ENCODE results near the gene PDIA5.
"Not testable (repeated sequence)": the region's sequence is repeated elsewhere in the genome, so short reads cannot be mapped to it uniquely, and the experiment has no call there.

PDIA5 gene

DNA sequence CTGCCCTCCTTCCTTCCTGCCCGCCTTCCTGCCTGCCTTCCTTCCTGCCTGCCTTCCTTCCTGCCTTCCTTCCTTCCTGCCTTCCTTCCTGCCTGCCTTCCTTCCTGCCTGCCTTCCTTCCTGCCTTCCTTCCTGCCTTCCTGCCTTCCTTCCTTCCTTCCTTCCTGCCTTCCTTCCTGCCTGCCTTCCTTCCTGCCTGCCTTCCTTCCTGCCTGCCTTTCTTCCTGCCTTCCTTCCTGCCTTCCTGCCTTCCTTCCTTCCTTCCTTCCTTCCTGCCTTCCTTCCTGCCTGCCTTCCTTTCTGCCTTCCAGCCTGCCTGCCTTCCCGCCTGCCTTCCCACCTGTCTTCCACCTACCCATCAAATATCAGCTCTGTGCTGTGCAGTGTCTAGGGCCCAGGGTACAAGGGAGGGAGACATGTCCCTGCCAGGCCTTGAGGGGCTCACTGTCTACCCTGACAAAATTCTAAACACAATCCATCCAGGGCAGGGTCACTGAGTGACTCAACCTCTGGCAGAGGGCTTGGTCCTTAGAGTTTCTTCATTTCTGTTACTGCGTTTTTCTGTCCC, 85.1 kb downstream of the PDIA5 start:
- DNase-seq, result not testable (repeated sequence)

DNA sequence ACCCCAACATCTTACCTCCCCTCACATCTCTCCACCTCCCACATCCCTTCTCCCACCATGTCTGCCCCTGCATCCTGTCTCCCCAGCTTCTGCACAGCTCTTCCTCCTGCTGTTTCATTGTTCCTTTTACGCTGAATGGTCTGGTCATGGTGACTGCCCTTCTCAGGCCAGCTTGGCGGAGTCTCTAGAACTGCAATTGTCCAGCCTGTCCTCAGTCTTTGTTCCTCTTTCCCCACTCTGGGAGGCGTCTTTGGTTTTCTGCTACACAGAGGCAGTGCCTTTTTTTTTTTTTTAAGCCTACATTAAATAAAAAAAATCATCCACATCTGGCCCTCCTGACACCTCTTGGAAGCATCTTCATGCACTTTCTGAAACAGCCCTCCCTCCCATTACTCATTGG, 85.9 kb downstream of the PDIA5 start:
- DNase-seq, result no peak

DNA sequence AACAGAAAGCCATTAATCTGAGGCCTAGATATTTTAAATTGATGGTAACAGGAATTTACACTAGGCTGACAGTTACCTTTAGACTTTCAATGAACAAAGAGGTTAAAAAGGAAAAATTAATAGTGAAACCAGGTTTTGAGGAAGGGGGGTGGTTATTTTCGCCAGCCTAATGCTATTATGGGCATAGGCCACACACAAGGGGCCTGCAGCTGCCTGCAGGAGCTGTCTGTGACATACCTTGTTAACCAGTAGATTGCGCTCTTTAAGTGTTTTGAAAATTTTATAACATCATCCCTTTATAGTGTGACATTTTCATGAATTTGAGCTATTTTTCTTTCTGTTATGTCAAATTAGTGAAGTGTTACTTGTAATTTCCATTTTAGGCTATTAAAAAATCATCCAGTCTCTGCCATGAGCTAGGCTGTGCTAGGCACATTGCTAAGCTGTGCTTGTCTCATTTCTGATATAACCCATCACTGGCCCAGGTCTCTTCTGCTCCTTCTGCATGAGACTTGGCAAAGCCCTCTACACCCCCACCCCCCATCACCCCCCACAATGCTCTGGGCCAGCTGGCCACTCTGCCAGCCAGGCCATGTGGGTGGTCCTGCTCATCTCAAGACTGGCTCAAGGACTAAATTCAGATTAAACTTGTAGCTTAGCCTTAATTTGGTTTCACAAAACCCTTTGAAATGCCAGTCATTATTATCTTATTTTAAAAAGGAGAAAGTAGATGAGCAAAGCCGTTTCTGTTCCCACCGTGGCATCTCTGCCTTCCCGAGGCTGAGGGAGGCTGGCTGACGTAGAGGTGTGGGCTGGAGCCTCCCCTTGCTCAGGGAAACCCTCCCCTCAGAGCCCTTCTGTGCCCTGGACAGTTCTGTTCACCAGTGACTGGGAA, 86.5 kb downstream of the PDIA5 start:
- DNase-seq, result no peak

DNA sequence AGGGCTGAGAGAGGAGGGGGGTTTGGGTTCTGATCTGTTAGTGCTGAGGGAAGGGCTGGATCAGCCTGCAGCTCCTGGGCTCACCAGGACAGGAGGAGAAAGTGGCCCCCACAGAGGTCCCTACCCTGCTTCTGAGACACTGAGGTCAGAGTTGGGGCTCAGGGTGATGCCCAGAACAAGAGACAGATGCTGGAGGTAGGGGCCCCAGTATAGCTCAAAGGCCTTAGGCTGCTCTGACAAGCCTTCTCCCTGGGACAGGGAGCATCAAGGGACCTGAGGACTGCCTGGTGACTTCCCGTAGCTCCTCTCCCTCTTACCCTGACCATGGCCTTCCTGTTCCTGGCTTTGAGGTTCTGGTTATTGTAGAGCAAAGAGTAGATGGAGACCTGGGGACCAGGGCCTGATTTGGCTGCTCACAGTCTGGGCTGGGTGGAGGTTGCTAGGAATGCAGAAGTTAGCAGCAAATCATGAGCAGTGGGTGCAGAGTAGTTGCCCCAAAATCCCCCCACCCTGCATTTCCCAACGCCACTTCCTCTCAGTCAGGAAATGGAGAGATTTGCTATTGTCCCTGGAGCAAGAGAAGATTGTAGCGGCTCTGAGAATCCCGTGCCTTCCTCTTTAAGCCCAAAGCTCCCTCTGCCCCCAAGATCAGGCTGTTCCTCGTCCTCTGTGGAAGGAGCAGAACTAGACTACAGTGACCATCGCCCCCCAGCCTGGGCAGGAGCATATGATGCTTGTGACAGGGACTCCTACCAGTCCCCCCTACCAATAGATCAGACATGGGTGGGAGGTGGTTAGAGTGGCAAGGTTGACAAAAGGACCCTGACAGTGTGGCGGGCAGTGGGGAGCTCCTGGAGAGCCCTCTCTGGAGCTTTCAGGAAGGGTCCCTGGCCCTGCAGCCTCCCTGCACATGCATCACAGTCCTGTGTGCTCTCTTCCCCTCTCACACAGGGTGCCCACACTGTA, 87.5 kb downstream of the PDIA5 start:
- no peak for DNase-seq

DNA sequence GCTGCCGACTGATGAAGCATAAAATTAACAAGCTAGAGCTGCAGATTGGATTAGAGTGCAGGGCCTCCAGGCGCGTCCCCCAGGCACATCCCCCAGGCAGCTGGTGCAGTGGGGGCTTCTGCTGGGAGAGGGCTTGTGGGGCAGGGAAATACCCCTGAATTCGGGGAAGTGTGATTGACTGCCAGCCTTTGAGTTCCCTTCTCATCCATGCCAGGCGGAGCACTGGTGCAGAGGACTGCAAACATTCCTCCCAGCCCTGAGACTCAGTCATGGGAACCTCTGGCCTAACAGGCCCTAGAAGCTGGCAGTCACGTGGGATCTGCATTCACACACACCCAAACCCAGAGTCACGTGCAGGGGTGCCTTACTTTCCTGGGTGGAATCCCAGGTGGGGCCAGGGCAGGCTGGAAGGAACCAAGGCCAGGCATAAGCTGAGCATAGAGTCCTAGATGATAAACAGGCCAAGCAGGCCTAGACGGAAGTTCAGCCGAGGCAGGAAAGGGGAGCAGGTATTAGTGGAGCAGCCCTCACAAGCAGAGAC, 88.7 kb downstream of the PDIA5 start:
- no peak for DNase-seq

DNA sequence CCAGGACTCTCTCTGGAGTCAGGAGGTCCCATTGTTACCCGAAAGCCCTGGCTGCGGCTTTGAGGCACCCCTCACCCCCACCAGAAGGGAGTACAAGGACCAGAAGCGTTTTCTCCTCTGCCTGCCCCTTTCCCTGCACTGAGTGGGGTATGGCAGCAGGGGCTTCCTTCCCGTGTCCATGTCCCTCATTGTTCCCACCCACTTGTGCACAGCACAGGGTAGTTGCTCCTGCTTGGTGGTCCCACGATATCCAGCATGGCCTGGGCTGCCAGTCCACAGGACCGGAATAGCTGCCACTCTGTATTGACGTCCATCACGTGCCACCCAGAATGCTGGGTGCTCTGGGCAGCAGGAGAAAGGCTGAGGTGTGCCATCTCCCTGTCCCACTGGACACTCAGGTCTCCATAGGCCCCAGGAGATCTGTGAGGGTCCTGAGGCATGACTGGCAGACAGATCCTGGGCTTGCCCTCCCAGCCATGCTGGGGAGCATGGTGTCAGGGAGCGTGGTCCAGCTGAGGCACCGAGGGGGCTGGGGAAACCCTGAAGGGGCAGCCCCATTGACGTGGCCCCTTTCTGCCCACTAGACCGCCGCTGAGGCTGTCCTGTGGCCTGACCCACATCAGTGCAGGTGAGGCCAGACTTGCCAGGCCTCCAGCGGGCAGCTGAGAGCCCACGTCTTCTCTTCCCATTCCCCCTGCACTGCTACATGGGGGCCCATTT, 89.6 kb downstream of the PDIA5 start:
- no peak for DNase-seq

DNA sequence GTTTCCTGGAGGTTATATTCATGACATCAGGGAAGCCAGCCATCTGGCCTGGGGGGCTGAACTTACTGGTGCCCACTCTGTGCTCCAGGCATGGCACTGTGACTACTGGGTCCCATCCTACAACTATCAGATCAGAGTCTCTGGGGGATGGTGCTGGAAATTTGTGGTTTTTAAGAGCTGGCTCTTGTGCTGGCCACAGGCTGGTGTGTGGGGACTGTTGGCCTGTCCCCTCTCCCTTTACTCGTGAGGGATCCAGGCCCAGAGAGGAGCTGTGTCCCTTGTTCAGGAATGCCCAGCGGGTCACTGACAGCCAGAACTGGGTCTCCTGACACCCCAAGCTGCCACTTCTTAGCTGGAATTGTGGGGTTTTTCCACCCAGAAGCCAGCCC, 90.4 kb downstream of the PDIA5 start:
- no peak for DNase-seq

DNA sequence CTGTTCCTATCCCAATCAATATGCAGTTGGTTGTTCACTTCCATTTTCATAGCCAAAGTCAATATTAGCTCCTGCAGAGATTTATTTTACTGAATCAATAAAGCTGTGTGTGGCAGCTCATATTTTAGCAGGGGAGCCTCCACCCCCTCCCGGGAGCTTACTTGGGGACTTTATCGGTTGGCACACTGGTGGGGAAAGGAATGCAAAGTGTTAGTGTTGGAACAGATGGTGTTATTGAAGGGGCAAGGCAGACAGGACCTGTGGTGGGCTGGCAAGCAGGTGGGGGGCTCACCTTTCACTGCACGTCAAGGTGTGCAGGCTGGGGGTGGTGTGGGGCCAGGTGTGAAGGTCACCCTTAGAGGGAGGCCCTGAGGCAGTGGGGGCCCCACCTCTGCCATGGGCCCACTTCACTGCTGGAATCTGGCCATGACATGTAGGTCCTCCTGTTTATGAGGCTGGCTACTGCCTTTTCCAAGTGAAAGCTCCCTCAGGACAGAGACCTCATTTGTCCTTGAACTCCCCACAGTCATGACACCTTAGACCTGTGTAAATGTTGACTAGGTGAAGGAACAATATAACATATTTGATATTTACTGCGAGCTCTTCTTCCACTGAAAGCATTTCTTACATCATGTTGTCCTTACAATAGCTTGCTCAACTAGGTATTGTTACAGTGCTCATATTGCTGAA, 90.9 kb downstream of the PDIA5 start:
- DNase-seq, result no peak

DNA sequence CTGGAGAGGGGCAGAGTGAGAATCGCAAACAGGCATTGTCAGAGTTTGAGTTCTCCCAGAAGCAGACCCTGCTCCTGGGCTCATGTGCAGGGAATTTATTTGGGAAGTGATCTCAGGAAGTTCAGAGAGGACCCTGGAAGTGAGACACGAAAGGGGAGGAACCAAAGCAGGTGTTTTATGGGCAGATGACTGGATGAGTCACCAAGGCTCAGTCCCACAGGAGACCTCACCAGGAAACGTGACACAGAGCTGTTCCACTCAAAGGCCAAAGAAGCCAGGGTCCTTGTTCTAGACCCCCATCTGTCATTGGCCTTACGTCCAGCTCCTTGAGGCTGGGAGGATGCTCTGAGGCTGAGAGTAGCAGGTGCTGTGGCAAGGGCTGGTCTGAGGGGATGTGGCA, 91.5 kb downstream of the PDIA5 start:
- DNase-seq, result no peak

DNA sequence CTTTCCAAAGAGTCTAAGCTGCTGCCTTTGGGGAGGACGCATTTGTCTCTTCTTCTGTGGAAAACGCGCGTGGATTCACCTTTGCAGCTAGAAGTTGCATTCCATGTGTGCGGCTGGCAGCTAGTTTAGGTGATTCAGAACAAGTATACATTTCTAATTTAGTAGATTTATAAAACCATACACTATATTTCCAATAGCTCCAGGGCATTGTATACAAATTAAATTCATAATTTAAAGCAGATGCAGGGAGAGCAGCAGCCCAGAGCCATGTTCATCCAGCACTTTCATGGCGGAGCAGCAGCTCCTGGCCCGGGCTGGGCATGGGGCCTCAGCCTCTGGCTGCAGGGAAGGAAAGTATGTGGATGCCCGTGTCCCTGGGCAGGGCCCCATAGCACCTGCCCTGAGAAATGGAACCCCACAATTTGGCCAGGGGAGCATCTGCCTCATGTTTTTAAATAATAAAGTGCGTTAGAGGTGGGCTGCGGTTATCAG, 92.1 kb downstream of the PDIA5 start:
- DNase-seq, result no peak

DNA sequence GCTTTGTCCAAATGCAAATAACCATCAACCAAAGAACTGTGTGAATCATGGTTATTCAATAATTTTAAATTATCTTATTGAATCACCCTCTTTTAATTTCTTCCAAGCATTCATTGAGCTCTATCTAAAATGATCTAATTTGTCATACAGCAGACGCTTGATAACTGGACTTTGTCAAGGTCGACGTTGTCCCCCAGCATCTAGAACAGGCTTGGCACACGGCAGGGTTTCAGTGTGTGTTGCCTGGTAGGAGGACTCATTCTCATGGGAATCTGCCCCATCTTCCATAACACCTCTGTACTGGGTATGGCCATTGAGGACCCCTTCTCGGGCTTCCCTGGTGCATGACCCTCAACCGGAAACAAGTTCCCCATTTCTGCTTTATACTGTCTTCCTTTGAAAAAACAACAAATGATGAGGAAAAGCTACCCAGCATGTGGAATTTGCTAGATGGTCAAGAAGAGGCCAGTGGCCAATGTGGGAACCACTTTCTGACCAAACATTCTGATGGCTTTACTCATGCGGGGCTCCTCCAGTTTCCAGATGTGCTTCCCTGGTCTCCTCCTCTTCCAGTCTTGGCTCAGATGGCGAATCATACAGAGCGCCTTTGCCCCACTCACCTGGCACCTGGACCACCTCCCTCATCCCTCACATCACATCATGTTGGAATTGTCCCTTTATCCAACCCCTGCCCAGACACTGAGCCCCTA, 93.3 kb downstream of the PDIA5 start:
- DNase-seq, result no peak

DNA sequence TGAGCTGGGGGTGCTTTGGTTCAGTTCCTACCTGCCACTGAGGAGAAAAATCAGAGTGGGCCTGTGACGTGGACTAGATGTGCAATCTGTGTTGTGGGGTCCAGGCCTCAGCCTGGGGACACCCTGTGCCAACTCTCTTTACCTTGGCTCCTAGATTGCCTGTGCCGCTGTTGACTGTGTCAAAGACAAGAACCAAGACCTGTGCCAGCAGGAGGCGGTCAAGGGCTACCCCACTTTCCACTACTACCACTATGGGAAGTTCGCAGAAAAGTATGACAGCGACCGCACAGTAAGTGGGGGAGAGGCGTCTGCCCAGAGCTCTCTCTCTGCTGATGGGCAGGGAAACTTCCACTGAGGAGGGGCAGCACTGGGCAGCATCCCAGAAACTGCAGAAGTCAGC, 94.3 kb downstream of the PDIA5 start:
- no peak for DNase-seq

DNA sequence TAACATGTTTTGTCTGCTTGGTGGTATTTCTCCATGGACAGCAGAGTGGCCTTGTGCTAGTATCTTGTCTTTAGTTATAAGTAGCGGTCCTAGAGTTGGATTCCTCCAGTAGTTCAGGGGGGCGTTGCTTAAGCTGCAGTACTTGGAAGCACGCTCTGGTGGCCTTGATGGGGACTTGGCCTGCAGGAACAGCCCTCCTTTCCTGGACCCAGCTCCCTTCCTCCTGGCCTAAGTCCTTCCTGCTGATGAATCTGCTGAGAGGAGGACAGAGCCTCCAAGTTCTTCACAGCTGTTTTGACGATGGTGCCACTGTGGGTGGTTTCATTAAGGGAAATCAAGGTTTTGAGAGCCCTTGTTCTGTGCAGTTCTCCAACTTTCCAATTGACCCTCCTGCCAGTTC, 96.3 kb downstream of the PDIA5 start:
- DNase-seq, result no peak

DNA sequence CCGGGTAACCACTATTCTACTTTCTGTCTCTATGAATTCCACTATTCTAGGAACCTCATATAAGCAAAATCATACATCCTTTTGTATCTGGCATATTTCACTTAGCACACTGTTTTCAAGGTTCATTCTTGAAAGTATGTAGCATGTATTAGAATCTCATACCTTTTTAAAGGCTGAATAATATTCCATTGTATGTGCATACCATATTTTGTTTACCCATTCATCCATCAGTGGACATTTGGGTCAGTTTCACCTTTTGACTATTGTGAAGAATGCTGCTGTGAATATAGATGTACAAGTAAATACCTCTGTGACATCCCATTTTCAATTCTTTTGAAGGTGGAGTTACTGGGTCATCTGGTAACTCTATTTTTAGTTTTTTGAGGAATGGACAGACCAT, 98.3 kb downstream of the PDIA5 start:
- no peak for DNase-seq

DNA sequence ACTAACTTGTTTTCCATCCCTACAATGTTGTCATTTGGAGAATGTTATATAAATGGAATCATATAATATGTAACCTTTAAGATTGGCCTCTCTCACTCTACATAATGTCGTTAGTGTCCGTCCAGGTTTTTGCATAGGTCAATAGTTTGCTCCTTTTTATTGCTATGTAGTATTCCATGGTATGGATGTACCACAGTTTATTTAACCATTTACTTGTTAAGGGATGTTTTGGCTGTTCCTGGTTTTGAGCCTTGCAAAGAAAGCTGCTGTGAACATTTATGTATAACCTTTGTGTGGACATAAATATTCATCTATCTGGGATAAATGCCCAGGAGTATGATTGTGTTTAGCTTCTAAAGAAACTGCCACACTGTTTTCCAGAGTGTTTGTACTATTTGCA, 100.9 kb downstream of the PDIA5 start:
- DNase-seq, result no peak

DNA sequence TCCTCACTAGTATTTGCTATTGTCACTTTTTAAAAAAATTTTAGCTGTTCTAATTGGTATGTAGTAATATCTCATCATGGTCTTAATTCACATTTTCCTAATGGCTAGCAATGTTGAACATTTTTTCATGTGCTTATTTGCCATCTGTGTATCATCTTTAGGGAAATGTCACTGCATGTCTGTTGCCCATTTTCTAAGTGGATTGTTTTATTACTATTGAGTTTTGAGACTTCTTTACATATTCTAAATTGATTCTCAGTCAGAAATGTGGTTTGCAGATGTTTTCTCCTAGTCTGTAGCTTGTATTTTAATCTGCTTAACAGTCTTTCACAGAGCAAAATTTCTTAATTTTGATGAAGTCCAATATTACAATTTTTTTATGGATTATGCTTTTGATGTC, 101.3 kb downstream of the PDIA5 start:
- no peak for DNase-seq

DNA sequence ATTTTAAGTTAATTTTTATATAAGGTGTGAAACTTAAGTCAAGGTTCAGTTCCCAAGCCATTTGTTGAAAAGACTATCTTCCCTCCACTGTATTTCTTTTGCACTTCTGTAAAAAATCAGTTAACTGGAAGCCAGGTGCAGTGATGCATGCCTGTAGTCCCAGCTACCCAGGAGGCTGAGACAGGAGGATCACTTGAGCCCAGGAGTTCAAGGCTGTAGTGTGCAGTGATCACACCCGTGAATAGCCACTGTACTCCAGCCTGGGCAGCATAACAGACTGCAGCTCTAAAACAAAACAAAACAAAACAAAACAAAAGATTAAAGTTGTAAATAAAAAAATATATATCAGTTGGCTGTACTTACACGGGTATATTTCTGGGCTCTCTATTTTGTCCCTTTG, 101.8 kb downstream of the PDIA5 start:
- no peak for DNase-seq

DNA sequence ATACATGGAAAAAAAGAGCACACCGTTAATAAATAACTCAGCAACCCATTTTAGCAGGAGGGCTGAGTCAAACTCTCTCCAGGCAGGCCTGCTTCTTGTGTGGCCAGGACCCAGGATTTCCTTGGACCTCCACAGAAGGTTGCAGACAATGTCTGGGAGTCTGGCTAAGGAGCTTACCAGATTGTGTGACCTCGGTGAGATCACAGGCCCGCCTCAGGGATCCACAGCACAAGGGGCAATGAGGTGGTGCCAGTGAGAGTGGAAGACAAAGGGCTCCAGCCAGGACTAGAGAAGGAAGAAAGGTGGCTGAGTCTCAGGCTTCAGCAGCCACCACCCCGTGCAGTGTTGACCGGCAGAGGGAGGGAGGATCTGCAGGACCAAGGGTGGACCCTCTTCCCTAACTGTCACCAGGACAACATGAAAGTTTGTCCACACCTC, 102.7 kb downstream of the PDIA5 start:
- DNase-seq, result no peak

DNA sequence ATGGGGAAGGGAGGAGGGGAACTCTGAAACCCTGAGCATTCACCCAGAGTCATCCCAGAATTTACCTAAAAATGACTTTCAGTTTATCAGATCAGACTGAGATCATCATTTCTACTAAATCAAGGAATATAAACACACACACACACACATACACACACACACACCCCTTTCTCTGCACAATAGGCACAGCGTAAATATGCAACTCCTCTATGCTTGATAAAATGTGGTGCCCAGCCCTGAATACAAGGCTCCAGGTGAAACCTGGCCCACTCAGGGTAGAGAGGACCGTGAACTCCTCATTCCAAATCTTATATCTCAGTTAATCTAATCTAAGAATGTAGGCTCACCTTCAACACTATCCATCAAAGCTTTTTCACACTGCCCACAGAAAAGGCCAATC, 103.1 kb downstream of the PDIA5 start:
- no peak for DNase-seq

DNA sequence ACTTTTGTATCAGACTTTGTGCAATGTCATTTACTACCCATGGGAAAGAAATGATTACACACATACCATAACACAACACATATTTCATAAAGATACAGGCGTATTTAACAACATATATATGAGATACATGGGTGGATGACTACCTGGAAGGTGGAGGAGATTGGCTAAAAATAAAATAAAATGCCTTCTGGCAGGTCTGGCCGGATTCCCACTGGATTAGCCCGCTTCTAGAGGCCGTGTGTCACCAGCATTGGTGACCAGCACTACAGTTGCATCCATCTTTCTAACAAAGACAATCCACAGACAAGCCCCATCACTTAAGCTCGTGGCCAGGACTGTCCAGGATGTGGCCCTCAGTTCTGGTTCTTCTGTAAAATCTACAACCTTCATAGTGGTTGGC, 114.0 kb downstream of the PDIA5 start:
- DNase-seq, result no peak

DNA sequence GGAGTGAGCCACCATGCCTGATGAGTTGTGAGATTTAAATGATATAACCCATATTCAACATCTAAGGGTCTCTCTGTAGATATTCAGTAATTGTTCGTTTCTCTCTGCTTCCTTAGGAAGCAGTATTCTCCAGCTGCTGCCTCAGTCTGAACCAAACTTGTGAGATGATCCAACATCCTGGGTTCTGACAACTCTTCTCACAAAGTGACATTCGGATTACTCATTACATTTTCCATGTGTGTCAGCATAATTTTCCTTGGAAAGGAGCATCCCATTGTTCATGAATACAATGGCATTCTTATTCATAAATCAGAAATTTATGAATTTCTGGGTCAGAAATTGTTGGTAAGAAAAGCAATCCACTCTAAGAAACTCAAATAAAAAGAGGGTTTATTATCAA, 119.9 kb downstream of the PDIA5 start:
- no peak for DNase-seq
